Esophagus (tissue), 2 donors: Measurements from ENCODE around the gene CCDC169. TPM values are rescaled to one million over a fixed set of nuclear protein-coding genes. Genes with fewer than 3 reads are reported as not detected.
"Not testable (repeated sequence)": the region's sequence is repeated elsewhere in the genome, so short reads cannot be mapped to it uniquely, and the experiment has no call there.

ENCODE experiments used
- H3K27ac ChIP-seq, 2 donors: one replicate each; pipeline ENCODE4 v1.5.1; 2013; ENCODE audit warnings: low read depth in 2 of 2, mild to moderate bottlenecking in 2 of 2, inconsistent platforms in 1 of 2, low read length in 1 of 2, moderate library complexity in 1 of 2
- H3K27me3 ChIP-seq, 2 donors: one replicate each; pipeline ENCODE4 v1.6.1; 2013; ENCODE audit warnings: low read length in 2 of 2, control low read depth in 1 of 2, mild to moderate bottlenecking in 1 of 2; ENCODE audit not compliant: insufficient read depth in 2 of 2, control insufficient read depth in 1 of 2
- H3K36me3 ChIP-seq, 2 donors: one replicate each; pipeline ENCODE4 v1.6.1; 2013; ENCODE audit warnings: low read length in 1 of 2; ENCODE audit not compliant: control insufficient read depth in 2 of 2, insufficient read depth in 2 of 2
- H3K4me1 ChIP-seq, 2 donors: one replicate each; pipeline ENCODE4 v1.6.1; 2013; ENCODE audit warnings: low read length in 1 of 2; ENCODE audit not compliant: control insufficient read depth in 2 of 2, insufficient read depth in 2 of 2
- H3K4me3 ChIP-seq, 2 donors: one replicate each; pipeline ENCODE4 v1.5.1; 2013; ENCODE audit warnings: low read length in 2 of 2, mild to moderate bottlenecking in 2 of 2, low read depth in 1 of 2, moderate library complexity in 1 of 2
- H3K9me3 ChIP-seq, 2 donors: one replicate each; pipeline ENCODE4 v1.6.1; 2013; ENCODE audit warnings: mild to moderate bottlenecking in 2 of 2, low read depth in 1 of 2, low read length in 1 of 2, moderate library complexity in 1 of 2; ENCODE audit not compliant: control insufficient read depth in 2 of 2, insufficient read depth in 1 of 2
- WGBS, 2 donors: extraction: QIAGEN DNeasy Blood & Tissue Kit; methylation state at CpG; one replicate each; pipeline ENCODE4 v1.1.7; 2013; 5-methylcytosine and 5-hydroxymethylcytosine counted together
- polyA plus RNA-seq, 2 donors: library from polyadenylated mRNA; stranded (reverse); fragments of 200-250 nt; gene quantifications; one replicate each; pipeline ENCODE4 v1.2.3, GENCODE V29; 2013
- donor health status: healthy with polysubstance abuse.
- donor health status: Bipolar disorder and iron deficiency.

CCDC169 gene
- polyA plus RNA-seq, 2 donors: 0.12 to 0.22 TPM

DNA sequence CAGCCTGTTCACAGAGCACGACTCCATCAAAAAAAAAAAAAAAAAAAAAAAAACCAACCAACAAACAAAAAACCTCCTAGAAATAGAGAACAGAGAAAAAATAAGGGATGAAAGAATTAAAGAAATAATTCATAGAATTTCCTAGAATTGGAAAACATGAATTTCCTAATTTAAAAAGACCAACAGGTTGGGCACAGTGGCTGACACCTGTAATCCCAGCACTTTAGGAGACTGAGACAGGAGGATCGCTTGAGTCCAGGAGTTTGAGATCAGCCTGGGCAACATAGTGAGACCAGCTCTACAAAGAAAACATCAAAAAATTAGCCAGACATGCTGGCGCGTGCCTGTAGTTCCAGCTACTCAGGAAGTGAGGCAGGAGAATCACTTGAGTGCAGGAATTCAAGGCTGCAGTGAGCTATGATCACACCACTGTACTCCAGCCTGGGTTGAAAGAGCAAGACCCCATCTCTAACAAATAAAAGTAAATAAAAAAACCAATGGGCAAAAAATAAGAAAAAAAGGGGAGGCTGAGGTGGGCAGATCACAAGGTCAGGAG is 42.1 kb upstream of the CCDC169 start:
- H3K27ac ChIP-seq: no peak overlapping the region
- H3K36me3 ChIP-seq: peaks cover 0 to 3% of the 10 kb centered on the region in 2 donors
- no peaks in the 10 kb centered on the region for H3K4me1 ChIP-seq
- WGBS, 2 donors: 92 to 94% methylated on average over 4 of the region's 4 CpGs
- no peaks in the 10 kb centered on the region for H3K9me3 ChIP-seq
- no peak overlapping the region for H3K4me3 ChIP-seq
- no peaks in the 10 kb centered on the region for H3K27me3 ChIP-seq

DNA sequence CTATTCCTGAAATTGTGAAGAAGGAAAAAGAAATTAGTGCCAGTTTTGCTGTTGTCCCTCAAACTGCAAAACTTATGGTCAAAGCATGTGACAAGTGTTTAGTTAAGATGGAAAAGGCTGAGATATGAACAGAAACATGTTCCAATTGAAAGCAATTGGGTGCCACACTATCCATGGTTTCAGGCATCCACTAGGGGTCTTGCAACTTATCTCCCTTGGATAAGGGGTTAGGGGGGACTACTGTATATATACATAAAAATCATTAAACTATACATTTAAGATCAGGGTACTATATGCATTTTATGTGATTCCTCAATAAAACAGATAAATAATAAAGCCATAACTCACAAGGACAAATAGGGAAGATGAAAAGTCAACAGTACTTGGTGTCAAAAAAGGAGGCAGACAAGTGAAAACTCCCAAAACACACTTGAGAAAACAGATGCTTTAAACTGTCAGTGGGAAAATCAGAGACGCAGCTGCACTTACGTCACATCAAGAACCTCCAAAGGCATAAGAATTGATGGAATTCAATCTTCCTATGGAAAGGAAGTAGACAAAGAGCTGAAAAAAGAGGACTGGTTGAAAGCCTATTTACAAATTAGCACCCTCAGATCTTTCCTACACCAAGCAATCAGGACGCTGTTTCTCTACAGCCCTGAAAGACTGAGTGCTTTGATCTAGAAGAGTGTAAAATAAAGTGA is 40.5 kb upstream of the CCDC169 start:
- WGBS, 2 donors: 88 to 91% methylated on average over 3 of the region's 3 CpGs
- no peak overlapping the region for H3K4me3 ChIP-seq
- H3K4me1 ChIP-seq: no peaks in the 10 kb centered on the region
- H3K27me3 ChIP-seq: no peaks in the 10 kb centered on the region
- H3K36me3 ChIP-seq: peaks cover 0 to 3% of the 10 kb centered on the region in 2 donors
- H3K9me3 ChIP-seq: no peaks in the 10 kb centered on the region
- H3K27ac ChIP-seq: no peak overlapping the region

- Histone ChIP-seq H3K4me3 (no peak overlapping the region), H3K27me3 (no peaks in the 10 kb centered on the region), H3K4me1 (no peaks in the 10 kb centered on the region)
These were observed 35.4 kb upstream of the CCDC169 start for GRCh38 chr13:36332986-36333385.

DNA sequence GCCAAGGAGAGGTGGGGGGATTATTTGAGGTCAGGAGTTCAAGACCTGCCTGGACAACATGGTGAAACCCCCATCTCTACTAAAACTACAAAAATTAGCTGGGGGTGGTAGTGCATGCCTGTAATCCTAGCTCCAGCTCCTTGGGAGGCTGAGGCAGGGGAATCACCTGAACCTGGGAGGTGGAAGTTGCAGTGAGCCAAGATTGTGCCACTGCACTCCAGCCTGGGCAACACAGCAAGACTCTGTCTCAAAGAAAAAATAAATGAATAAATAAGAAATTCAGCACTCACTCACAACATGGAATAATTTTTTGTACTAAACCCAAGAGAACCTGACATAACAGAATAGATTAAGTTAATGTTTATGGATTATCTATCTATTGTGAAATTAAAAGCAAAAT is 34.6 kb upstream of the CCDC169 start:
- not testable (repeated sequence) for H3K27me3 ChIP-seq, H3K4me1 ChIP-seq, H3K9me3 ChIP-seq, H3K4me3 ChIP-seq, H3K36me3 ChIP-seq, H3K27ac ChIP-seq

More at GRCh38 chr13:36332986-36333385, 35.4 kb upstream of the CCDC169 start:
- no peak overlapping the region for H3K27ac ChIP-seq
- no peaks in the 10 kb centered on the region for H3K9me3 ChIP-seq
- peaks cover 0 to 3% of the 10 kb centered on the region in 2 donors for H3K36me3 ChIP-seq

- Histone ChIP-seq H3K4me1 (no peaks in the 10 kb centered on the region), H3K36me3 (peaks cover 0 to 3% of the 10 kb centered on the region in 2 donors), H3K9me3 (no peaks in the 10 kb centered on the region), H3K4me3 (no peak overlapping the region), H3K27me3 (no peaks in the 10 kb centered on the region), H3K27ac (no peak overlapping the region)
- 83 to 86% methylated on average over 4 of the region's 4 CpGs for WGBS, 2 donors
These were observed 33.7 kb upstream of the CCDC169 start for GRCh38 chr13:36331280-36331679.

- Histone ChIP-seq H3K36me3 (no peaks in the 10 kb centered on the region), H3K27me3 (no peaks in the 10 kb centered on the region)
These were observed 31.7 kb upstream of the CCDC169 start for GRCh38 chr13:36329361-36329760.

DNA sequence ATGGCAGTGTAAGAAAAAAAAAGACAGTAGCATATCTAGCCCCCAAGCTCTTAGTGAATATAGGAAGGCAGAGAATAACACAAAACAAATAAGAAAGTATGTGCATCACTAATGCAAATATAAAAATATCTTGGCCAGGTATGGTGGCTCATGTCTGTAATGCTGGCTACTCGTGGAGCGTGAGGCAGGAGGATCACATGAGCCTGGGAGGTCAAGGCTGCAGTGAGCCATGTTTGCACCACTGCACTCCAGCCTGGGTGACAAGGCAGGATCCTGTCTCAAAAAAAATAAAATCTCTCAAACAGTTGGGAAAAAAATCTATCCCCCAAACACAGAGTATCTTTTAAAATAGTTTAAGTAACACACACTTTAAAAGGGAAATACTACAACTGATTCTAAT is 31.2 kb upstream of the CCDC169 start:
- Histone ChIP-seq H3K9me3 (no peaks in the 10 kb centered on the region), H3K36me3 (peaks cover 0 to 4% of the 10 kb centered on the region in 2 donors), H3K4me3 (no peak overlapping the region), H3K27ac (no peak overlapping the region), H3K4me1 (no peaks in the 10 kb centered on the region), H3K27me3 (no peaks in the 10 kb centered on the region)
- 80 to 82% methylated on average over 2 of the region's 2 CpGs for WGBS, 2 donors

More at GRCh38 chr13:36329361-36329760, 31.7 kb upstream of the CCDC169 start:
- Histone ChIP-seq H3K27ac (no peak overlapping the region), H3K4me3 (no peak overlapping the region), H3K9me3 (no peaks in the 10 kb centered on the region), H3K4me1 (no peaks in the 10 kb centered on the region)
- 65 to 70% methylated on average over 4 of the region's 4 CpGs for WGBS, 2 donors

DNA sequence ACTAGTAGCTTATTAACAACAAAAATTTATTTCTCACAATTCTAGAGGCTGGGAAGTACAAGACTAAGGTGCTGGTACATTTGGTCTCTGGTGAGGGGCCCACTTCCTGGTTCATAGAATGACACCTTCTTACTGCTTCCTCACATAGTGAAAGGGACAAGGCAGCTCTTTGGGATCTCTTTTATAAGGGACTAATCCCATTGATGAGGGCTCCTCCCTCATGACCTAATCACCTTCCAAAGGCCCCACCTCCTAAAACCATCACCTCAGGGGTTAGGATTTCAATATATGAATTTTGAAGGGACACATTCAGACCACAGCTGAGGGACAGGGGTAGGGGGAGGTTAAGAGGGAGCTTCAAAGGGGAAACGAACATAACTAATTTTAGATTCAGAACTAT is 28.3 kb upstream of the CCDC169 start:
- H3K36me3 ChIP-seq: peaks cover 0 to 5% of the 10 kb centered on the region in 2 donors
- no peaks in the 10 kb centered on the region for H3K27me3 ChIP-seq
- H3K4me1 ChIP-seq: no peaks in the 10 kb centered on the region
- H3K9me3 ChIP-seq: no peaks in the 10 kb centered on the region
- no peak overlapping the region for H3K27ac ChIP-seq
- H3K4me3 ChIP-seq: no peak overlapping the region
- WGBS, 2 donors: 74 to 83% methylated on average over 1 of the region's 1 CpG

GRCh38 chr13:36324881-36325280 is 27.3 kb upstream of the CCDC169 start:
- not testable (repeated sequence) for H3K4me3 ChIP-seq, H3K4me1 ChIP-seq, H3K36me3 ChIP-seq, H3K27me3 ChIP-seq, H3K27ac ChIP-seq, H3K9me3 ChIP-seq
- WGBS, 2 donors: 82 to 88% methylated on average over 5 of the region's 5 CpGs

GRCh38 chr13:36323951-36324566 is 26.4 kb upstream of the CCDC169 start:
- no peak overlapping the region for H3K4me3 ChIP-seq
- 96 to 98% methylated on average over 1 of the region's 1 CpG for WGBS, 2 donors
- H3K27me3 ChIP-seq: no peaks in the 10 kb centered on the region
- no peaks in the 10 kb centered on the region for H3K4me1 ChIP-seq
- H3K9me3 ChIP-seq: no peaks in the 10 kb centered on the region
- no peak overlapping the region for H3K27ac ChIP-seq
- H3K36me3 ChIP-seq: peaks cover 0 to 5% of the 10 kb centered on the region in 2 donors
